ENCODE measurements around the gene PRICKLE4. TPM values are rescaled to one million over a fixed set of nuclear protein-coding genes. Genes with fewer than 3 reads are reported as not detected.

PRICKLE4 gene
- total RNA-seq, 4 donors from 2014 or later = 15.5 to 38.4 (median 23.0) TPM

- H3K4me3 ChIP-seq = no peak overlapping the region
- peaks cover 0 to 70% (median 9%) of the 10 kb centered on the region in 3 donors for H3K36me3 ChIP-seq
- WGBS, 2 donors = 89 to 92% methylated on average over 11 to 13 of the region's 13 CpGs
- no peaks in the 10 kb centered on the region for H3K9me3 ChIP-seq
- no peaks in the 10 kb centered on the region for H3K27me3 ChIP-seq
- no peak overlapping the region for H3K27ac ChIP-seq
- no peak for TF ChIP-seq CTCF (IDR thresholded peaks at IDR 0.05)
- TF ChIP-seq EP300 (IDR thresholded peaks at IDR 0.05) = no peak
- no peak for TF ChIP-seq POLR2A (IDR thresholded peaks at IDR 0.05)
- DNase-seq (ENCODE audit: low spot score in 2 of 2) = no peak
- H3K4me1 ChIP-seq = peaks cover 0 to 19% (median 8%) of the 10 kb centered on the region in 4 donors
These were observed 5.2 kb upstream of the PRICKLE4 start for GRCh38 chr6:41775293-41775882.

DNA sequence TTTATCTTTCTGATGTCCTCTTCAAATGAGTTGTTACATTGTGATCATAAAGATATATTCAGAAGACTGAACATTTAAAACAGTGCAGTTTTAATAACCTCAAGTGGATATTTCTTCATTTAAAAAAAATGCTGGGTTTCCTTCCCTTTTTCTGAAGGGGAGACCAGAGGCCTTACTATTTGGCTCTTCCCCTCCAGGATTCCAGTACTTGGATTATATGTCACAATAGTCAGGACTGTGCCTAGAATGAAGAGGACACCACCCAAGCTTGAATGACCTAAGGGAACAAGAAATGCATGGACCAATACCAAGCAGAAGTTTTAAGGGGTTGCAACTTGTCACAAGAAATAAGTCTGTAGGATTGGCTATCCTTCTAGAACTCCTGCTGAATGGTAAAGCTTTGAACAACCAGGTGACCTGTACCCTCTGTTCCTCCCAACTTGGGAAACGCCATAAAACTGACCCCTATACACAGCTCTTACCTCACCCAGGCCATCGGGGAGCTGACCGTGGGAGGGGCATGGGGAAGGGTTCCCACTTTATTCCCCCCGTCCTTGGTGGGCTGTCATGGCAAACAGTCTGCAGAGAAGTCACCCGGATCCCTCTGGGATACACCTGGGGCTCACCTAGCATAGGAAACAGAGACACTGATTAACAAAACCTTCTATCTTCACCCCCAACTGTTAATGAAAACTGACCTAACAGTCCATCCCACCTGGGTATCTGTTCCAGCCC, 2.9 kb upstream of the PRICKLE4 start:
- H3K4me1 ChIP-seq = peaks cover 0 to 36% (median 17%) of the 10 kb centered on the region in 4 donors
- H3K4me3 ChIP-seq = no peak overlapping the region
- no peak for DNase-seq (ENCODE audit: low spot score in 2 of 2)
- H3K27ac ChIP-seq = no peak overlapping the region
- H3K27me3 ChIP-seq = no peaks in the 10 kb centered on the region
- no peaks in the 10 kb centered on the region for H3K9me3 ChIP-seq
- TF ChIP-seq POLR2A (IDR thresholded peaks at IDR 0.05) (no peak), CTCF (IDR thresholded peaks at IDR 0.05) (no peak), EP300 (IDR thresholded peaks at IDR 0.05) (no peak)
- 91 to 94% methylated on average over 5 of the region's 5 CpGs for WGBS, 2 donors
- peaks cover 0 to 46% (median 0%) of the 10 kb centered on the region in 3 donors for H3K36me3 ChIP-seq

GRCh38 chr6:41778895-41779294, 1.7 kb upstream of the PRICKLE4 start:
- WGBS, 2 donors = 19 to 38% methylated on average over 6 of the region's 6 CpGs
- peaks cover 0 to 48% (median 17%) of the 10 kb centered on the region in 4 donors for H3K4me1 ChIP-seq
- H3K27ac ChIP-seq = peak overlapping the region in 2 of 4 donors; percentile 60 to 91
- H3K27me3 ChIP-seq = no peaks in the 10 kb centered on the region
- no peak for TF ChIP-seq CTCF (IDR thresholded peaks at IDR 0.05)
- no peak for TF ChIP-seq POLR2A (IDR thresholded peaks at IDR 0.05)
- TF ChIP-seq EP300 (IDR thresholded peaks at IDR 0.05) = no peak
- H3K9me3 ChIP-seq = no peaks in the 10 kb centered on the region
- peaks cover 0 to 37% (median 0%) of the 10 kb centered on the region in 3 donors for H3K36me3 ChIP-seq
- peak overlapping the region; percentile 58 to 89 (median 61) for H3K4me3 ChIP-seq
- no peak for DNase-seq (ENCODE audit: low spot score in 2 of 2)

DNA sequence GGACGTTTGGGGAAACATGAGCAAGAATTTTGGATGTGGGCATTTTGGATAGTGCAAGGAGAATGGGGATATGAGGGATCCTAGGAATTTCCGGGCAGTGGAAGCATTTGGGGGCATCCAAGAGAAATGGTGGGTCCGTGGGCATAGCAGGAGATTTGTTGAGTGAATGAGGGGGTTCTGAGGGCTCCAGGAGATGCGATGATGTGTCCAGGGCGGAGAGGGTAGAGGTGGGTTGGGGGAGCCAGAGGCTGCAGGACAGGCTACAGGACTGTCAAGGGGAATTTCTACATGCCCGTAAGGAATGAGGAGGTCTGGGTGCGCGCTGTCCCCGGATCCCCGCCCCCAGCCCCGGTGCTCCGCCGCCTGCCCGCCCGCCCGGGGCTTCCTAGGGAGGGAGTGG, 1.2 kb upstream of the PRICKLE4 start:
- WGBS, 2 donors = 1 to 2% methylated on average over 12 to 16 of the region's 16 CpGs
- H3K4me1 ChIP-seq = peaks cover 0 to 53% (median 18%) of the 10 kb centered on the region in 4 donors
- no peak for DNase-seq (ENCODE audit: low spot score in 2 of 2)

More for the DNA sequence above, 1.2 kb upstream of the PRICKLE4 start:
- Histone ChIP-seq H3K9me3 (no peaks in the 10 kb centered on the region), H3K4me3 (peak overlapping the region; percentile 58 to 89 (median 61)), H3K27ac (peak overlapping the region in 3 of 4 donors; percentile 36 to 91 (median 60)), H3K27me3 (no peaks in the 10 kb centered on the region), H3K36me3 (peaks cover 0 to 33% (median 0%) of the 10 kb centered on the region in 3 donors)
- TF ChIP-seq POLR2A (IDR thresholded peaks at IDR 0.05) = no peak
- TF ChIP-seq CTCF (IDR thresholded peaks at IDR 0.05) = no peak
- no peak for TF ChIP-seq EP300 (IDR thresholded peaks at IDR 0.05)

Measured in tibial nerve (tissue), 4 donors.